Lower leg skin (tissue), 4 donors: ENCODE results near the gene CNOT10. TPM values are rescaled to one million over a fixed set of nuclear protein-coding genes. Genes with fewer than 3 reads are reported as not detected.

Experiments used
- DNase-seq, 2 donors: peaks; one replicate each; pipeline ENCODE4 v3.0.0-alpha.2; 2019; ENCODE audit warnings: low spot score in 2 of 2
- H3K4me3 ChIP-seq: fragments of 200-600 bp; sonication (generic); 2 replicates; pipeline ENCODE4 v1.5.1; 2017; ENCODE audit warnings: mild to moderate bottlenecking, low read depth; ENCODE audit not compliant: poor library complexity, severe bottlenecking
- POLR2A ChIP-seq, 2 donors: fragments of 450-650 bp; IDR thresholded peaks; one replicate each; pipeline ENCODE4 v1.6.1; 2016 to 2017; ENCODE audit warnings: antibody characterized with exemption in 2 of 2, mild to moderate bottlenecking in 1 of 2, moderate library complexity in 1 of 2
- whole genome bisulfite sequencing, 2 donors: methylation state at CpG; one replicate each; pipeline ENCODE4 v1.1.5; 2018; 5-methylcytosine and 5-hydroxymethylcytosine counted together
- intact Hi-C: fragments of 100-400 bp; cut with DNase I; formaldehyde crosslinking; loops from one replicate; pipeline ENCODE4 v1.15.0; 2023; ENCODE audit warnings: low total_unique reads
- total RNA-seq, 4 donors: library from RNA; depleted of rRNA; stranded (reverse); fragments of >200 nt; gene quantifications; one replicate each; pipeline ENCODE4 v1.1.0, GENCODE V29; 2016
- TF ChIP-seq, protein P1 (sequence below), 3 donors: fragments of 450-650 bp; IDR thresholded peaks; one replicate each; pipeline ENCODE4 v1.5.1; 2016; ENCODE audit warnings: antibody characterized with exemption in 3 of 3, mild to moderate bottlenecking in 3 of 3, moderate library complexity in 2 of 3

Gene CNOT10
- total RNA-seq, 4 donors from 2014 or later, result 22.2 to 28.2 (median 24.0) TPM

DNA sequence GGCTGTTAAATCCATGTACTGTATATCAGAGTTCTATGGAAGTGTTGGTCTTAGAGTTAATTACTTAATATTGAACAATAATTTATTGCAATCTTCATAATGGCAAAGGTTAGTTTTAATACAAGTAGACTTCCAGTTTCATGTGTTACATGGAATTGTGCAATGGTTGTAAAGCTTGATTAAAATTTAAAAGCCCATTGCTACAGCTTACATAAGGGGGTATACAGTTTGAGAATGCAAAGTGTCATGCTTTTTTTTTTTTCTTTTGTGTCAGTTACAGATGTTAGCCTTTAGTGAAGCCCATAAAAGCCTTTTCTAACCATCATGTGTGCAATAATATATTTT lies 22.0 kb downstream of the CNOT10 start:
- intact Hi-C loops, result no loop called here
- H3K4me3 ChIP-seq, result no peak overlapping the region
- TF ChIP-seq POLR2A (IDR thresholded peaks at IDR 0.05), result no peak
- TF ChIP-seq, protein P1, sequence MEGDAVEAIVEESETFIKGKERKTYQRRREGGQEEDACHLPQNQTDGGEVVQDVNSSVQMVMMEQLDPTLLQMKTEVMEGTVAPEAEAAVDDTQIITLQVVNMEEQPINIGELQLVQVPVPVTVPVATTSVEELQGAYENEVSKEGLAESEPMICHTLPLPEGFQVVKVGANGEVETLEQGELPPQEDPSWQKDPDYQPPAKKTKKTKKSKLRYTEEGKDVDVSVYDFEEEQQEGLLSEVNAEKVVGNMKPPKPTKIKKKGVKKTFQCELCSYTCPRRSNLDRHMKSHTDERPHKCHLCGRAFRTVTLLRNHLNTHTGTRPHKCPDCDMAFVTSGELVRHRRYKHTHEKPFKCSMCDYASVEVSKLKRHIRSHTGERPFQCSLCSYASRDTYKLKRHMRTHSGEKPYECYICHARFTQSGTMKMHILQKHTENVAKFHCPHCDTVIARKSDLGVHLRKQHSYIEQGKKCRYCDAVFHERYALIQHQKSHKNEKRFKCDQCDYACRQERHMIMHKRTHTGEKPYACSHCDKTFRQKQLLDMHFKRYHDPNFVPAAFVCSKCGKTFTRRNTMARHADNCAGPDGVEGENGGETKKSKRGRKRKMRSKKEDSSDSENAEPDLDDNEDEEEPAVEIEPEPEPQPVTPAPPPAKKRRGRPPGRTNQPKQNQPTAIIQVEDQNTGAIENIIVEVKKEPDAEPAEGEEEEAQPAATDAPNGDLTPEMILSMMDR (IDR thresholded peaks at IDR 0.05), result no peak
- DNase-seq, result no peak

DNA sequence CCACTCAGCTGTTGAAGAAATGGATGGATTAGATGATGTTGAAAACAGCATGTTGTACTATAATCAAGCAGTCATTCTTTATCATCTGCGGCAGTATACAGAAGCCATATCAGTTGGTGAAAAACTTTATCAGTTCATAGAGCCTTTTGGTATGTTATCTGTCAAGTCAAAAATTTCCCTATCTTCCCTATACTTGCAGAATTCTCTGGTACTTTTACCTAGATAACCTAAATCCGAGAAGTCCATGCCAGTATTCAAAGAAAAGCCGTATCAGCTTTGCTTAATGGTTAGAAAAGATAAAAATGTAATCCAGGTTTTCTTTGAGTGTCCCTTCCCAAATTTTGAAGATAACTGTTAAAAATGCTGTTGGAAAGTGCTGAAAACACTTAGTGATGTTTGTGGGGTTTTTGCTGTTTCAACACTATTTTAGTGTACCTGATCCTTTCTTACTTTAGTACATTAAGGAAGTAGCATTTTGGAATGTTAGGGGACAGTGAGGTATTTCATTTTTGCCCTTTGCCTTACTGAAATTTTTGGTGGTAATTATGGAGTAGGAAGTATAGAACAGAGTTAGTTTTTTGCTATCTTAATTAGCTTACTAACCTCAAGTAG lies 23.8 kb downstream of the CNOT10 start:
- no peak overlapping the region for H3K4me3 ChIP-seq
- TF ChIP-seq, protein P1 (IDR thresholded peaks at IDR 0.05), result no peak
- no peak for TF ChIP-seq POLR2A (IDR thresholded peaks at IDR 0.05)
- intact Hi-C loops, result no loop called here
- no peak for DNase-seq
- 96 to 97% methylated on average over 3 of the region's 3 CpGs for WGBS, 2 donors

DNA sequence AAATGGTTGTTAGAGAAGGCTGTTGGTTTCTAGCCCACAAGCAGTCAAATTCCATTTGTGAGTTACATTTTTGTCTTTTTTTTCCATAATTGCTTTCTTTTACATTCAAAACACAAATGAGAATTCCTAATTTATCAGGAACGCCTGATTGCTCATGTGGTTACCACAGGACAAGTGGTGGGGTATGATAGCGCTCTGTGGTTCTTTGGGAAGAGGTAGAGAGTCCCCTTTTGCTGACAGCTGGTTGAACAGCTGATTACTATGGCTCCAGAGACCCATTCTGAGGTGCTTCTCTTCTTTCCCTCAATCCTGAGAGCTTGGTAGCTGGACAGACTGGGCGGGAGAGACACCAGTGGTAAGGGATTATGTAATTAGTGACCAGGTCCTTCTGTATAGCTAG lies 24.4 kb downstream of the CNOT10 start:
- H3K4me3 ChIP-seq, result no peak overlapping the region
- 94 to 98% methylated on average over 3 of the region's 3 CpGs for WGBS, 2 donors
- DNase-seq, result no peak
- intact Hi-C loops, result no loop called here
- TF ChIP-seq, protein P1 (IDR thresholded peaks at IDR 0.05), result no peak
- no peak for TF ChIP-seq POLR2A (IDR thresholded peaks at IDR 0.05)

DNA sequence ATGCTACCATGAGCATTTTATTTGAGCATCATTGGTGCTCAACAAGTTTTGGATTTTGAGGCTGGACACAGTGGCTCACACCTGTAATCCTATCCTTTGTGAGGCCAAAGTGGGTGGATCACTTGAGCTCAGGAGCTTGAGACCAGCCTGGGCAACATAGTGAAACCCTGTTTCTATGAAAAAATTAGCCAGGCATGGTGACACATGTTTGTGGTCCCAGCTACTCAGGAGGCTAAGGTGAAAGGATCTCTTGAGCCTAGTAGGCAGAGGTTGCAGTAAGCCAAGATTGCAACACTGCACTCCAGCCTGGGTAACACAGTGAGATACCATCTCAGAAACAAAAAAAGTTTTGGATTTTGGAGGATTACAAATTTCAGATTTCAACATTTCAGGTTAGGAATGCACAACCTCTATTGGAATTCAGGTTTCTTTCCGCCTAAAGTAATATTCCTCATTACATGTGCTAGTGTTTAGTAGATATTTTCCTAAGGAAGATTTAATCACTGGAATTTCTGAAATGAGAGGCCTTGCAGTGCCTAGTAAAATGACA lies 27.6 kb downstream of the CNOT10 start:
- 98 to 100% methylated on average over 1 of the region's 1 CpG for WGBS, 2 donors
- no peak overlapping the region for H3K4me3 ChIP-seq
- intact Hi-C loops, result no loop called here
- TF ChIP-seq, protein P1 (IDR thresholded peaks at IDR 0.05), result no peak
- no peak for TF ChIP-seq POLR2A (IDR thresholded peaks at IDR 0.05)
- DNase-seq, result no peak

DNA sequence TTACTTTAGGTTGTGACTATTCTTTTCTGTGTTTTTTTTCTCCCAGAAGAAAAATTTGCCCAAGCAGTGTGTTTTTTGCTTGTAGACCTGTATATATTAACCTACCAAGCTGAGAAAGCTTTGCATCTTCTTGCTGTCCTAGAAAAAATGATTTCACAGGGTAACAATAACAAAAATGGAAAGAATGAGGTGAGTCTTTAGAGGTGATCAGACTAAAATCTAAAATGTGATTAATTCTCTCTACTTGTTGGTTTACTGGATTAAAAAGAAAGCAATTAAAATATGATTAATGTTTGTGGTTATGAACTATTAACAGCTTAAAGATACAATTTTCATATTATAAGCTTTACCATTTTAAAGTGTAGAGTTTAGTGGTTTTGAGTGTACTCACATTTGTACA lies 28.2 kb downstream of the CNOT10 start:
- intact Hi-C loops, result no loop called here
- TF ChIP-seq, protein P1 (IDR thresholded peaks at IDR 0.05), result no peak
- TF ChIP-seq POLR2A (IDR thresholded peaks at IDR 0.05), result no peak
- DNase-seq, result no peak
- H3K4me3 ChIP-seq, result no peak overlapping the region

DNA sequence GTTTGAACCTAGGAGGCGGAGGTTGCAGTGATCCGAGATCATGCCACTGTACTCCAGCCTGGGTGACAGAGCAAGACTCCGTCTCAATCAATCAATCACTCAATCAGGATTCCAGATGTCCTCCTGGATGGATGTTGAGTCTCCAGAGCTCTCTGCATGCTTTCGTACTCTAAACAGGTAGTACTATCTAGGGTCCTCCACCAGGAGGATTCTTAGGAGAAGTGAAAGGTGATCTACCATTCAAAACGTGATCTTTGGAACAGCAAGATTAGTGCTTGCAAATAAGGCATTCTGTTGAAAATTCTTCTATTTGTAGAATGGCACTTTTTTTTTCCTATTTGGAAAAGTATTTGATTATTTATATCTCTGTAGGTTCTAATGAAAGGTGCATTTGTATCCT lies 34.3 kb downstream of the CNOT10 start:
- 85 to 94% methylated on average over 5 of the region's 5 CpGs for WGBS, 2 donors
- no peak overlapping the region for H3K4me3 ChIP-seq
- intact Hi-C loops, result no loop called here
- DNase-seq, result no peak
- TF ChIP-seq, protein P1 (IDR thresholded peaks at IDR 0.05), result no peak
- TF ChIP-seq POLR2A (IDR thresholded peaks at IDR 0.05), result no peak
